Neural cell (in vitro differentiated cells): Measurements from ENCODE around the gene UBAP2L.

Source experiments
- CTCF ChIP-seq: fragments of 450-650 bp; IDR thresholded peaks from 2 replicates; pipeline ENCODE4 v1.5.1; 2014; ENCODE audit warnings: antibody characterized with exemption, mild to moderate bottlenecking, moderate library complexity; ENCODE audit not compliant: poor library complexity, severe bottlenecking
- POLR2AphosphoS5 ChIP-seq: IDR thresholded peaks from 2 replicates; pipeline ENCODE4 v1.6.1; 2012

- TF ChIP-seq CTCF, result no peak
- no peak for TF ChIP-seq POLR2AphosphoS5
These were observed 1.2 kb upstream of the UBAP2L start for GRCh38 chr1:154219541-154219940.
